Type B pancreatic cell (in vitro differentiated cells): ENCODE data around the gene RAD51B. TPM values are rescaled to one million over a fixed set of nuclear protein-coding genes. Genes with fewer than 3 reads are reported as not detected.

Experiments
- DNase-seq: peaks from one replicate; pipeline ENCODE4 v3.0.0; 2021; ENCODE audit warnings: mixed read lengths; ENCODE audit not compliant: unreplicated experiment; ENCODE audit errors: extremely low spot score
- H3K27ac Mint-ChIP-seq: 2 replicates; pipeline ENCODE4 v1.8.0; 2021; ENCODE audit warnings: mild to moderate bottlenecking, mixed read lengths
- H3K27me3 Mint-ChIP-seq: 2 replicates; pipeline ENCODE4 v1.8.0; 2021; ENCODE audit warnings: mixed read lengths
- H3K36me3 Mint-ChIP-seq: 2 replicates; pipeline ENCODE4 v1.8.0; 2021; ENCODE audit warnings: mixed read lengths
- H3K4me1 Mint-ChIP-seq: one replicate; pipeline ENCODE4 v1.8.0; 2021; ENCODE audit warnings: mixed read lengths; ENCODE audit not compliant: unreplicated experiment
- H3K4me3 Mint-ChIP-seq: 2 replicates; pipeline ENCODE4 v1.8.0; 2021; ENCODE audit warnings: mild to moderate bottlenecking, mixed read lengths
- H3K9me3 Mint-ChIP-seq: 2 replicates; pipeline ENCODE4 v1.8.0; 2021; ENCODE audit warnings: mixed read lengths
- CTCF ChIP-seq: fragments of 200-600 bp; sonication (generic); conservative IDR thresholded peaks from 2 replicates; pipeline ENCODE4 v1.5.0; 2021; ENCODE audit warnings: antibody characterized with exemption, mild to moderate bottlenecking
- total RNA-seq: library from RNA; stranded (reverse); gene quantifications from 2 replicates; pipeline ENCODE4 v1.2.1, GENCODE V29; 2021; ENCODE audit warnings: low replicate concordance

Gene RAD51B
- total RNA-seq, 1 donor from 2014 or later: 27.3 TPM

GRCh38 chr14:68705741-68706283 is 886.2 kb downstream of the RAD51B start:
- peaks cover 31% of the 10 kb centered on the region for H3K4me1 Mint-ChIP-seq
- H3K9me3 Mint-ChIP-seq: peaks cover 6% of the 10 kb centered on the region
- H3K4me3 Mint-ChIP-seq: no peak overlapping the region
- no peak for DNase-seq
- peak overlapping the region; percentile 20 for H3K27ac Mint-ChIP-seq
- TF ChIP-seq CTCF: no peak
- H3K27me3 Mint-ChIP-seq: no peaks in the 10 kb centered on the region
- H3K36me3 Mint-ChIP-seq: peaks cover 6% of the 10 kb centered on the region

GRCh38 chr14:68707482-68707881 is 887.9 kb downstream of the RAD51B start:
- DNase-seq: no peak
- TF ChIP-seq CTCF: no peak
- no peaks in the 10 kb centered on the region for H3K36me3 Mint-ChIP-seq
- H3K9me3 Mint-ChIP-seq: no peaks in the 10 kb centered on the region
- H3K4me3 Mint-ChIP-seq: no peak overlapping the region
- no peaks in the 10 kb centered on the region for H3K27me3 Mint-ChIP-seq
- H3K27ac Mint-ChIP-seq: no peak overlapping the region
- H3K4me1 Mint-ChIP-seq: peaks cover 33% of the 10 kb centered on the region

- Mint-ChIP-seq H3K4me1 (peaks cover 35% of the 10 kb centered on the region), H3K36me3 (no peaks in the 10 kb centered on the region), H3K27me3 (no peaks in the 10 kb centered on the region), H3K9me3 (no peaks in the 10 kb centered on the region), H3K27ac (no peak overlapping the region), H3K4me3 (no peak overlapping the region)
- TF ChIP-seq CTCF: no peak
- no peak for DNase-seq
Measured at GRCh38 chr14:68708343-68708742, 888.8 kb downstream of the RAD51B start.

DNA sequence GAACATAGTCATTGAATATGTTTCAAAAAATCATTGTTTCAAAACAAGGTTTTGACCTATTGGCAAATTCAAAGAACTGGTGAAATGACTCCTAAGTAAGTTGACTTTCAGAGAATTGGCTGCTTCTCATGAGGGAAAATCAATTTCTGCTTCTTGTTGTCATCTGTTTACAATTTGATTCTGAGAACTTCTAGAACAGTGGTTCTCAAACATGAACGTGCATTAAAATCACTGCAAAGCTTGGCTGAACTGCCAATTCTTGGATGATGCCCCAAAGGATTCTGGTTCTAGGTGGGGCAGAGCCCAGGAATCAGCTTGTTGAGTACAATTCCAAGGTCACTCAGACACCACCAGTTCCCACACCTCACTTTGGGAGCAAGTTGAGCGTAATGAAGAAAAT is 889.4 kb downstream of the RAD51B start:
- DNase-seq: no peak
- Mint-ChIP-seq H3K36me3 (no peaks in the 10 kb centered on the region), H3K9me3 (no peaks in the 10 kb centered on the region), H3K27ac (no peak overlapping the region), H3K4me3 (no peak overlapping the region), H3K4me1 (peaks cover 40% of the 10 kb centered on the region), H3K27me3 (no peaks in the 10 kb centered on the region)
- TF ChIP-seq CTCF: no peak

DNA sequence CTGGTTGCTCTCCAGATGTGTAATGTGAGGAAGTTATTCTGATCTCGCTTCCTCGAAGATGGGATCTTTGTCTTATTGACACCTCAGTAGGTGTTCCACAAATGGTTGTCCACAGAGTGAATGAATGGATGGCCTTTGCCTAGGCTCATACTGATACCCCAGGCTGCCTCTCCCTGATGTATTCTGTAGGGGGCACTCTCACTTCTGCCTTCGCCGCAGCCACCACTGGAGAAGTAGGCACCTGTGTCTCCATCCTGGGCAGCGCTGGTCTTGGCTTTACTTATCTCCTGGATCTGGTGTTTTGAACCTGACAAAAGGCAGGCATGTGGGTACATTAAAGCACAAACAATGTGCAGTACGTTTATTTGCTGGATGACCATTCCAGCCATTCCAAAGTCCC is 891.2 kb downstream of the RAD51B start:
- no peaks in the 10 kb centered on the region for H3K36me3 Mint-ChIP-seq
- peaks cover 34% of the 10 kb centered on the region for H3K4me1 Mint-ChIP-seq
- H3K27me3 Mint-ChIP-seq: no peaks in the 10 kb centered on the region
- no peak for TF ChIP-seq CTCF
- no peaks in the 10 kb centered on the region for H3K9me3 Mint-ChIP-seq
- no peak for DNase-seq
- H3K4me3 Mint-ChIP-seq: no peak overlapping the region
- H3K27ac Mint-ChIP-seq: no peak overlapping the region
